OCI-LY3 (cell line): ENCODE data around the gene FNBP1.

Experiments
- H2AFZ ChIP-seq: fragments of 200-600, 300-600 bp; shearing (Covaris generic); 2 replicates; pipeline ENCODE4 v1.6.0; 2014; ENCODE audit warnings: antibody characterized with exemption, low read depth, low read length
- H3K27ac ChIP-seq: fragments of 200-600, 300-600 bp; sonication (generic); 2 replicates; pipeline ENCODE4 v1.5.1; 2014; ENCODE audit warnings: mild to moderate bottlenecking, low read length, moderate library complexity, mixed read lengths
- H3K27me3 ChIP-seq: fragments of 200-600, 300-600 bp; sonication (generic); 2 replicates; pipeline ENCODE4 v1.6.1; 2014; ENCODE audit warnings: low read depth, low read length, mixed read lengths
- H3K36me3 ChIP-seq: fragments of 200-600, 300-600 bp; sonication (generic); replicated peaks from 2 replicates; pipeline ENCODE3; 2014; ENCODE audit warnings: low read depth, low read length, mixed read lengths
- H3K4me1 ChIP-seq: fragments of 300-600, 200-600 bp; sonication (generic); 2 replicates; pipeline ENCODE4 v1.6.1; 2014; ENCODE audit warnings: low read length, mixed read lengths
- H3K4me2 ChIP-seq: fragments of 200-600, 300-600 bp; sonication (generic); 2 replicates; pipeline ENCODE4 v1.6.1; 2014; ENCODE audit warnings: low read length, mixed read lengths
- H3K4me3 ChIP-seq: fragments of 300-600, 200-600 bp; sonication (generic); 2 replicates; pipeline ENCODE4 v1.5.1; 2014; ENCODE audit warnings: antibody characterized with exemption, mild to moderate bottlenecking, low read length, moderate library complexity
- H3K79me2 ChIP-seq: fragments of 300-600, 200-600 bp; shearing (Covaris generic); 2 replicates; pipeline ENCODE4 v1.6.1; 2014; ENCODE audit warnings: mild to moderate bottlenecking, low read length, mixed read lengths
- H3K9ac ChIP-seq: fragments of 300-600, 200-600 bp; shearing (Covaris generic); 2 replicates; pipeline ENCODE4 v1.6.0; 2014; ENCODE audit warnings: mild to moderate bottlenecking, low read length, moderate library complexity
- H3K9me3 ChIP-seq: fragments of 200-600, 300-600 bp; shearing (Covaris generic); 2 replicates; pipeline ENCODE4 v1.6.1; 2014; ENCODE audit warnings: low read length, mixed read lengths; ENCODE audit not compliant: insufficient read depth
- H4K20me1 ChIP-seq: fragments of 200-600, 300-600 bp; sonication (generic); 2 replicates; pipeline ENCODE4 v1.6.1; 2016; ENCODE audit warnings: low read length, mixed read lengths; ENCODE audit not compliant: insufficient read depth
- EZH2phosphoT487 ChIP-seq: fragments of 200-600 bp; shearing (Covaris generic); IDR thresholded peaks from 2 replicates; pipeline ENCODE4 v1.6.1; 2018; ENCODE audit warnings: antibody characterized with exemption, mixed run types, low read depth
- TF ChIP-seq, protein P1 (sequence below): fragments of 200-600, 300-600 bp; sonication (generic); IDR thresholded peaks from 2 replicates; pipeline ENCODE4 v1.5.1; 2014; ENCODE audit warnings: antibody characterized with exemption, low read length, low read depth

FNBP1 gene

DNA sequence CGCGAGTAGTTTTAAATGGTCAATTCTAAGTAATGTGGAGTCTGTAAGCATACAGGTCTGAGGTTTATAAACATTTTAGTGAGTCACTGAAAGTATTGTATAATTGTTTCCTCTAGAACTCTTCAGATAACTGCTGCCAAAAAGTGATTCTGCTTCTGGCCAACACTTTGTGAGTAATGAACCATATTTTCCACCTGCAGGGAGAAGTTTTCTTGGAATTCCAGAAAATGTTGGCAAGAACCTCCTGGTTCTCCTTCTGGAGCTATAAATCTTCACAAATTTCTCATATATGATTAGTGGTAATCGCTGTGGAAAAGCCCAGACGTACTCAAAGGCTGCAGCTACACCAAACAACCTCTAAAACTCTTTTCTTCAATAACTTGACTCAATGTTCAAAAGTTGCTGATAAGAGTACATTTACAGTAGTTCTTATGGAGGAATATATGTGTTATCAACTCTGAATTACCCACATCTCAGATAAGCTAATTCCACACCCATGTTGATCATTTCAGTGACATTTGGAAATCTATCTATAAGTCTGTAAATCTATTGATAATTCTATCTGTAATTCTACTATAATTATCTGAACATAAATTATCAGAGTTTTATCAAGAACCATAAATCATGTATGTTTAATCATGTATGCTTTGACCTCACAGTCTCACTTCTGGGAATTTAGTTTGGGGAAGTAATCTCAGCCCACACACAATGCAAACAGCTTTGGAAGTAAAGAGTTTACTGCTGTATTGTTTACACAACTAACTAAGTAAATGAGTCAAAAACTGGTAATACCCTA is 74.1 kb downstream of the FNBP1 start:
- H3K9me3 ChIP-seq = no peaks in the 10 kb centered on the region
- peaks cover 96% of the 10 kb centered on the region for H3K79me2 ChIP-seq
- H3K9ac ChIP-seq = no peak overlapping the region
- H2AFZ ChIP-seq = no peak overlapping the region
- H3K27me3 ChIP-seq = no peaks in the 10 kb centered on the region
- peaks cover 67% of the 10 kb centered on the region for H3K36me3 ChIP-seq
- peaks cover 20% of the 10 kb centered on the region for H3K4me1 ChIP-seq
- TF ChIP-seq, protein P1, sequence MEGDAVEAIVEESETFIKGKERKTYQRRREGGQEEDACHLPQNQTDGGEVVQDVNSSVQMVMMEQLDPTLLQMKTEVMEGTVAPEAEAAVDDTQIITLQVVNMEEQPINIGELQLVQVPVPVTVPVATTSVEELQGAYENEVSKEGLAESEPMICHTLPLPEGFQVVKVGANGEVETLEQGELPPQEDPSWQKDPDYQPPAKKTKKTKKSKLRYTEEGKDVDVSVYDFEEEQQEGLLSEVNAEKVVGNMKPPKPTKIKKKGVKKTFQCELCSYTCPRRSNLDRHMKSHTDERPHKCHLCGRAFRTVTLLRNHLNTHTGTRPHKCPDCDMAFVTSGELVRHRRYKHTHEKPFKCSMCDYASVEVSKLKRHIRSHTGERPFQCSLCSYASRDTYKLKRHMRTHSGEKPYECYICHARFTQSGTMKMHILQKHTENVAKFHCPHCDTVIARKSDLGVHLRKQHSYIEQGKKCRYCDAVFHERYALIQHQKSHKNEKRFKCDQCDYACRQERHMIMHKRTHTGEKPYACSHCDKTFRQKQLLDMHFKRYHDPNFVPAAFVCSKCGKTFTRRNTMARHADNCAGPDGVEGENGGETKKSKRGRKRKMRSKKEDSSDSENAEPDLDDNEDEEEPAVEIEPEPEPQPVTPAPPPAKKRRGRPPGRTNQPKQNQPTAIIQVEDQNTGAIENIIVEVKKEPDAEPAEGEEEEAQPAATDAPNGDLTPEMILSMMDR = no peak
- no peak for TF ChIP-seq EZH2phosphoT487
- H3K27ac ChIP-seq = no peak overlapping the region
- peaks cover 85% of the 10 kb centered on the region for H4K20me1 ChIP-seq
- H3K4me2 ChIP-seq = no peak overlapping the region
- H3K4me3 ChIP-seq = no peak overlapping the region

- Histone ChIP-seq H3K36me3 (peaks cover 73% of the 10 kb centered on the region), H3K79me2 (peaks cover 97% of the 10 kb centered on the region), H3K9me3 (no peaks in the 10 kb centered on the region), H2AFZ (no peak overlapping the region), H3K27ac (no peak overlapping the region), H3K4me2 (no peak overlapping the region), H3K4me1 (peaks cover 19% of the 10 kb centered on the region), H3K9ac (no peak overlapping the region), H3K4me3 (no peak overlapping the region), H3K27me3 (no peaks in the 10 kb centered on the region), H4K20me1 (peaks cover 86% of the 10 kb centered on the region)
- TF ChIP-seq, protein P1 = no peak
- TF ChIP-seq EZH2phosphoT487 = no peak
Observed at GRCh38 chr9:129964901-129965734, 77.9 kb downstream of the FNBP1 start.

GRCh38 chr9:129962889-129963703 is 79.9 kb downstream of the FNBP1 start:
- H4K20me1 ChIP-seq = peaks cover 87% of the 10 kb centered on the region
- H3K27me3 ChIP-seq = no peaks in the 10 kb centered on the region
- H3K4me1 ChIP-seq = peaks cover 37% of the 10 kb centered on the region
- TF ChIP-seq EZH2phosphoT487 = no peak
- TF ChIP-seq, protein P1 = no peak
- H3K79me2 ChIP-seq = peaks cover 98% of the 10 kb centered on the region
- no peak overlapping the region for H3K4me3 ChIP-seq
- H3K36me3 ChIP-seq = peaks cover 73% of the 10 kb centered on the region
- no peak overlapping the region for H3K4me2 ChIP-seq
- H2AFZ ChIP-seq = no peak overlapping the region
- no peaks in the 10 kb centered on the region for H3K9me3 ChIP-seq
- H3K9ac ChIP-seq = no peak overlapping the region
- H3K27ac ChIP-seq = peak overlapping the region; percentile 30
